ENCODE data around the gene ZFP62.
A peak's percentile ranks its signal among the peaks of the same experiment; 100 is the strongest.
"Not testable (repeated sequence)": the region's sequence is repeated elsewhere in the genome, so short reads cannot be mapped to it uniquely, and the experiment has no call there.

The ZFP62 gene

GRCh38 chr5:180860887-180861822 is at the start of gene ZFP62:
Gene ZFP62, minus strand, starts transcription at chr5:180861276. Its CDS starts 57 bp downstream, at chr5:180861219.
- peak; percentile 89 for DNase-seq

GRCh38 chr5:180910735-180911134 is 49.7 kb upstream of the ZFP62 start:
- DNase-seq = no peak

GRCh38 chr5:180910182-180910581 is 49.1 kb upstream of the ZFP62 start:
- no peak for DNase-seq

GRCh38 chr5:180909782-180910181 is 48.7 kb upstream of the ZFP62 start:
- DNase-seq = no peak

- DNase-seq = no peak
Measured at GRCh38 chr5:180908998-180909731, 48.1 kb upstream of the ZFP62 start.

- no peak for DNase-seq
Measured at GRCh38 chr5:180908400-180908799, 47.3 kb upstream of the ZFP62 start.

GRCh38 chr5:180901319-180902009 is 40.4 kb upstream of the ZFP62 start:
- no peak for DNase-seq

GRCh38 chr5:180900178-180900577 is 39.1 kb upstream of the ZFP62 start:
- no peak for DNase-seq

- no peak for DNase-seq
Measured at GRCh38 chr5:180898621-180899246, 37.7 kb upstream of the ZFP62 start, which contains the start of gene BTNL8. Gene BTNL8, plus strand, starts transcription at chr5:180899159. Its CDS starts 152 bp downstream, at chr5:180899311.

GRCh38 chr5:180895330-180895729 is 34.3 kb upstream of the ZFP62 start:
- not testable (repeated sequence) for DNase-seq

GRCh38 chr5:180889381-180889780 is 28.3 kb upstream of the ZFP62 start:
- no peak for DNase-seq

GRCh38 chr5:180885845-180886529 is 24.9 kb upstream of the ZFP62 start:
- DNase-seq = not testable (repeated sequence)

- DNase-seq = no peak
Measured at GRCh38 chr5:180875860-180876426, 14.9 kb upstream of the ZFP62 start.

GRCh38 chr5:180874804-180875582 is 13.9 kb upstream of the ZFP62 start:
- no peak for DNase-seq

GRCh38 chr5:180873615-180874520 is 12.8 kb upstream of the ZFP62 start:
- no peak for DNase-seq

- no peak for DNase-seq
Measured at GRCh38 chr5:180872419-180872818, 11.3 kb upstream of the ZFP62 start.

- no peak for DNase-seq
Measured at GRCh38 chr5:180870276-180871068, 9.4 kb upstream of the ZFP62 start.

- no peak for DNase-seq
Measured at GRCh38 chr5:180869587-180869986, 8.5 kb upstream of the ZFP62 start.

- peak; percentile 83 for DNase-seq
Measured at GRCh38 chr5:180868960-180869359, 7.9 kb upstream of the ZFP62 start.

Measured in stimulated activated CD4-positive, alpha-beta T cell treated with anti-CD3 and anti-CD28 coated beads, Interleukin-15, amount 100 ng/mL, for 24 hours (primary cell).